ENCODE results near the gene IL2RA. TPM values are rescaled to one million over a fixed set of nuclear protein-coding genes. Genes with fewer than 3 reads are reported as not detected.
A peak's percentile ranks its signal among the peaks of the same experiment; 100 is the strongest.

IL2RA gene
- polyA plus RNA-seq, 1 experiment, result not detected

- no peaks in the 10 kb centered on the region for H3K9me3 ChIP-seq (ENCODE audit: control insufficient read depth, insufficient read depth, low read length)
- no peak for DNase-seq (ENCODE audit: low read depth, low spot score)
- no peak for TF ChIP-seq CTCF (IDR thresholded peaks at IDR 0.05; ENCODE audit: low read depth, low read length)
- H3K27ac ChIP-seq (ENCODE audit: low read depth, low read length), result no peak overlapping the region
- peaks cover 8% of the 10 kb centered on the region for H3K27me3 ChIP-seq (ENCODE audit: control insufficient read depth, insufficient read depth, low read length)
- ChIA-PET POLR2A (interaction anchor here (0.5 to 0.6 kb wide), 2 partner anchors 9 to 40 kb away, joined by 3 to 4 read pairs; no protein-coding TSS in a partner anchor), CTCF (no interaction called here)
- no peak overlapping the region for H3K4me3 ChIP-seq (ENCODE audit: low read depth, low read length)
These were observed 44.3 kb downstream of the IL2RA start for GRCh38 chr10:6017781-6018354.

GRCh38 chr10:6014241-6014761 lies 47.9 kb downstream of the IL2RA start:
- no peaks in the 10 kb centered on the region for H3K9me3 ChIP-seq (ENCODE audit: control insufficient read depth, insufficient read depth, low read length)
- POLR2A ChIA-PET, result no interaction called here
- peak; percentile 79 for TF ChIP-seq CTCF (IDR thresholded peaks at IDR 0.05; ENCODE audit: low read depth, low read length)
- CTCF ChIA-PET, result interaction anchor here (0.5 to 3.0 kb wide), 26 partner anchors 9 to 580 kb away, joined by 3 to 26 read pairs (median 4); partner anchors contain the start of gene RBM17
- DNase-seq (ENCODE audit: low read depth, low spot score), result no peak
- no peak overlapping the region for H3K27ac ChIP-seq (ENCODE audit: low read depth, low read length)
- peaks cover 7% of the 10 kb centered on the region for H3K27me3 ChIP-seq (ENCODE audit: control insufficient read depth, insufficient read depth, low read length)
- H3K4me3 ChIP-seq (ENCODE audit: low read depth, low read length), result no peak overlapping the region

GRCh38 chr10:6013413-6014192 lies 48.6 kb downstream of the IL2RA start:
- no peaks in the 10 kb centered on the region for H3K9me3 ChIP-seq (ENCODE audit: control insufficient read depth, insufficient read depth, low read length)
- ChIA-PET CTCF (interaction anchor here (0.5 to 3.0 kb wide), 26 partner anchors 8 to 579 kb away, joined by 3 to 26 read pairs (median 4); partner anchors contain the start of gene RBM17), POLR2A (no interaction called here)
- H3K27ac ChIP-seq (ENCODE audit: low read depth, low read length), result no peak overlapping the region
- no peak overlapping the region for H3K4me3 ChIP-seq (ENCODE audit: low read depth, low read length)
- DNase-seq (ENCODE audit: low read depth, low spot score), result no peak
- no peak for TF ChIP-seq CTCF (IDR thresholded peaks at IDR 0.05; ENCODE audit: low read depth, low read length)
- peaks cover 7% of the 10 kb centered on the region for H3K27me3 ChIP-seq (ENCODE audit: control insufficient read depth, insufficient read depth, low read length)

GRCh38 chr10:6012121-6012905 lies 49.9 kb downstream of the IL2RA start:
- H3K27me3 ChIP-seq (ENCODE audit: control insufficient read depth, insufficient read depth, low read length), result peaks cover 5% of the 10 kb centered on the region
- POLR2A ChIA-PET, result no interaction called here

More at GRCh38 chr10:6012121-6012905, 49.9 kb downstream of the IL2RA start:
- CTCF ChIA-PET, result interaction anchor here (2.9 to 3.0 kb wide), 2 partner anchors 389 to 394 kb away, joined by 15 to 26 read pairs; no protein-coding TSS in a partner anchor
- Histone ChIP-seq H3K4me3 (ENCODE audit: low read depth, low read length) (no peak overlapping the region), H3K27ac (ENCODE audit: low read depth, low read length) (no peak overlapping the region), H3K9me3 (ENCODE audit: control insufficient read depth, insufficient read depth, low read length) (peaks cover 4% of the 10 kb centered on the region; the same call in 1 of the 2 replicates)
- TF ChIP-seq CTCF (IDR thresholded peaks at IDR 0.05; ENCODE audit: low read depth, low read length), result no peak
- DNase-seq (ENCODE audit: low read depth, low spot score), result no peak

Measured in AG04450 (cell line).